Stimulated activated CD8-positive, alpha-beta memory T cell treated with anti-CD3 and anti-CD28 coated beads, Interleukin-2, amount 100 ng/mL, for 48 hours (primary cell): ENCODE data around the gene HNRNPAB.
"Not testable (repeated sequence)": the region's sequence is repeated elsewhere in the genome, so short reads cannot be mapped to it uniquely, and the experiment has no call there.

ENCODE experiments used
- DNase-seq, 2 donors: peaks; one replicate each; pipeline ENCODE4 v3.0.0-alpha.2; 2020; ENCODE audit warnings: low read depth in 2 of 2

The HNRNPAB gene

DNA sequence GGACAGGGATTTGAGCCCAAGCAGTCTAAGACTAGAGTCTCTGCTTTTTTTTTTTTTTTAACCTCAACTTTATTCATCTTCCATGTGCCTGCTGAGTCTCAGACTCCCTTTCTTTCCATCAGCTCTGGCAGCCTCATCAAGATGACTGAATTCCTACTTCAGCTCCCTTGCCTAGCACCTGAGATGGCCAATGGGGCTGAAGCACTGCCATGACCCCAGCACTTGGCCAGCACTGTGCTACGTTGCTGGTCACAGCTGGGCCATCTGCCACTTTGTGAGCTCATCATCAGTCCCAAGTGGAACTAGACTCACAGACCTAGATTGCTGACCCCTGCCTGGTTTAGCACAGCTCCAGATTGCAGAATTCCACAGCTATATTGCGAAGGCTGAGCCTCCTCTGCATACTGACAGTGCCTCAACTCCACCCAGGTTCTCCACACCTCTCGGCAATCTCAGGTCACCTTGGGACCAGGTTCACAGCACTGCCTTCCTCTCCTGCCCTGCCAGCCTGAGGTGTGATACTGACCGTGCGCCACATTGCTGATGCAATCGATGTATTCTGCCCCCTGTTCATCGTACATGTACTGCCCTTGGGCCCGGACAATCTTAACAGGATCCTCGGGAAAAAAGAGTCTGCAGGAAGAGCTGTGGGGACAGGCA lies 26.7 kb downstream of the HNRNPAB start:
- no peak for DNase-seq

DNA sequence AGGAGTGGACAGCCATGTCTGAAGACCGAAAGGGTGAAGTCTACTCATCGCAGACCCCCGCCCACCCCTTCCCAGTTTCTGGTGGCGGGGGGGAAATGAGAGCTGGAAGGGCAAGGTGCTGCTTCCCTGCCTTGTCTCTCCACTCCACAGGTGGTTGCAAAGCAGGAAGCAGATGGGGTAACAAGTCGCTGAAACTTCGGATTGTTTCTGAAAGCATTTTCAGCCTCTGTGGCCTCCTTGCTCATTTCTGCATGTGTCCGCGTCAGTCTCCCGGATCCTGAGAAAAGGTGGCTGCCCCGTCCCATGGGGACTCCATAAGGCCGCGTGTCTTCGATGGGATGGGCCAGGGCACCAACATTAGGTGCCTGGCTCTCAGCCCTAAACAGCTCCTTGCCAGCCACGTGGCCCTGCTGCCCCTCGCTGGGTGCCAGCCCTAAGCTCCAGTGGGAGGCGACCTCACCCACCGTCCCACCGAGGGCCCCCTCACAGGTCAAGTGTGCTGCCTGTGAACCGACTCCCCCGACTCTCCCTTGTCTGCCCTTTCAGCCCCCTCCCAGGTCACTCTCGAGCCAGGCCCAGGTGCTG lies 27.3 kb downstream of the HNRNPAB start:
- no peak for DNase-seq

DNA sequence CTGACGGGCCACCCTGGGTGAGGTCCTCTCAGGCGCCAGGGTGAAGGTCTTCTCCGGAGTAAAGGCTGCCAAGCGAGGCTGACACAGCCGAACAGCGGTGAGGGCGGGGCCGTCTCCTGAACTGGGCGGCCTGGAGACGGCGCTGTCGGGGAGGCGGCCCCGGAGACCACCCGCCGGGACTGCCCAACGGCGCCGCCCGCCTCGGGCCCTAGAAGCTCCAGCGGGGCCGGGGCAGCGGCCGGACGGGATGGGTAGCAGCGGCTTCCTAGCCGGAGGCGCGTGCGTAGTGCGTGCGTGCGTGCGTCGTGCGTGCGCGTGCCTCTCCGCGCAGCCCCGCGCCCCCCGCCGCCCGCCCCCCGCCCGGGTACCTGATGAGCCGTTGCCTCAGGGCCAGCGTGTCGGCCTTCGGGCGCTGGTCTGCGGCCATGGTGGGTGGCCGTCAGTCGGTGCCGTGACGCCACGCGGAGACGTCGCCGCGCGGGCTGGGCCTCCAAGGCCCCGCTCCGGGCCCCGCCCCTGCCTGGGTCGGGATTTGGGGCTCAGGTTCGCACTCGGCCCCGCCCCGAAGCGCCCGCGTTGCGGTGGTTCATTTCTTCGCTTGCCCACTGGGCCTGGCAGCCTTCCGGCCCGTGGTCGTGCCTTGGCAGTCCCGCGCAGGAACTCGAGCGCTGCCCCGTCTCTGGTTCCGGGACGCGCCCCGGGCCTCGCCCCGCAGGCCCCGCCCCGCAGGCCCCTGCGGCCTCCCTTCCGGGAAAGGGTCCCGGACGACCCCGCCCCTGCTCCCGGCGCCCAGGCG lies 28.0 kb downstream of the HNRNPAB start, which contains the start of gene PHYKPL:
PHYKPL (minus strand) TSS at position 679 of the 796 bp plus-strand sequence; CDS start at position 427, 252 bp downstream.
- DNase-seq, result peak; percentile 55 to 62

DNA sequence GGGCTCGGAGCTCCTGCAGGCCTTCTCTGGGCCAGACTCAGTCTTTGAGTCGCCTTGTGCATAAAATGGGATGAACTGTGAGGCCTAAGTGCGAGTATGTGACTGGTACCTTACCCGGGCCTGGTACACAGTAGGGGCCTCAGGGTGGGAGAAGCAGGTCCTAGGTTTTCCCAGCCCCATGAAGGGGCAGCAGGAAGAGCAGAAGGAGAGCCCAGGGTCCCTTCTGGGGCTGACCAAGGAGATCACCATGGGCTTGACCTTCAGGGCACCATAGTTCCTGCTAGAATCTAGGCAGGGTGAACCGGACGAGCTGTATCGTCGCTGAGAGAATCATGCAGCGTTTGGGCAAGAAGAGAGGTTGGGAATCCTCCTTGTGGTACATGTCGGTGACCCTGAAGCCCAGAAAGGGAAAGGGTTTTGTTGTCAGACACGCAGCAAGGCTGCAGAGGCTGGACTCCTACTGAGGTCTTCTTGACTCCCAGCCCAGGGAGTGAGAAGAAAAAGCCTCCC lies 28.6 kb downstream of the HNRNPAB start:
- no peak for DNase-seq

DNA sequence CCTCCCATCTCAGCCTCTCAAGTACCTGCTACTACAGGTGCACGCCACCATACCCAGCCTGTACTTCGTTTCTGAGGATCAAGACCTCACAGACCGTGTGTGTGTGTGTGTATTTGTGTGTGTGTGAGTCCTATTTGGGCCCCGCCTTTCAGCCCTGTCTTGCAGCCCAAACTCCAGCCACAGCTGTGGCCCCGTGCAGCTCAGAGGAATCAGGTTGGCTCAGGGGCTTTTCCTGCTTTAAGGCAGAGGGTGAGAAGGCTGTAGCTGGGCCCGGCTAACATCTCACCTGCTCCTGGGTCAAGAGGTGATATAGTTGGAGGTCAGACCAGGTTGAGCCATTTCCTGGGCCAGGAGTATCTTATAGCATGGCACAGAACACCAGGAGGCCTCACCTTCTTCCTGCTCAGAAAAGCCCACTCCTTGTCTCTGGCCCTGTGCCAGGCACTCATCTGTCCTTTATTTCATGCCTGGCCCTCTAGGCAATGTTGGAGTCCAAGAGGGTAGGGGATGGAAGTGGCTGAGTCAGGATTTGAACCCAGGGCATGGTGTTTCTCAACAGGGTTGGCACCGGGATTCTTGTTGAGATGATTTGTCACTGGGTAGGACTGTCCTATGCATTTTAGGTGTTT lies 29.9 kb downstream of the HNRNPAB start:
- DNase-seq, result no peak

DNA sequence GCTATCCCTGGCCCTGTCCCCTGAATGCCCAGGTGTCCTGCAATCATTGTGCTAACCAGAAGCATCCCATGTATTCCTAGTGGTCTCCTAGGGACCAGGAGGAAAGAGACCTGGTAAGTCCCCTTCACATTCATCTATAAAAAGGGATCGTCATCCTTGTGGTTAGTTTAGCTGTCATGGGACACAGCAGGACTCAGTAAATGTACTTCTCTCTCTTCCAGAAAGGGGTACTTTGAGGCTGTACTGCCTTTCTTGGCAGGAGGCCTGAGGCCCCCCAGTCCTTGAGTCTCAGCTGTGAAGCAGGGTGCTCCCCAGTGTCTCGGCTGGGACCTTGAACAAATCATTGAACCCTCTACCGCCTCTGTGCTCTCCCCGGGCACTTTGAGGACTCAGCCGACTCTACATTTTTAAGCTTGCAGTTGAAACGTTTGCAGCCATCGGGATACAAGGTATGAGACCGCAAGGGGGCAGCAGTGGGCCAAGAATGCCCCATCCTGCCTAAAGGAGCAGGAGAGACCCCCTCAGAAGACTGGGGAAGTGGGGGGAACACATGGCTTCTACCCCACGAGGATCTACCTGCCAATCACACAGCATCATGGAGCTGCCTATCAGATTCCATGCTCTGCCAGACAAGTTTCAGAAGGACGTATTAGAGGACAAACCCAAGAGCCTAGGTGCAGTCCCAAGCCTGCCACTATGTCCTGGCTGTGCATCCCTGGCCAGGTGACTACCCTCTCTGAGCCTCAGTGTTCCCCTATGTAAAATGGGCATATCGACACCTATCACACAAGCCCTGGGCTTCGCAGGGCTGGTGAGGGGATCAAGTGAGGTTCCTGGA lies 30.6 kb downstream of the HNRNPAB start:
- DNase-seq, result peak; percentile 74 to 77

DNA sequence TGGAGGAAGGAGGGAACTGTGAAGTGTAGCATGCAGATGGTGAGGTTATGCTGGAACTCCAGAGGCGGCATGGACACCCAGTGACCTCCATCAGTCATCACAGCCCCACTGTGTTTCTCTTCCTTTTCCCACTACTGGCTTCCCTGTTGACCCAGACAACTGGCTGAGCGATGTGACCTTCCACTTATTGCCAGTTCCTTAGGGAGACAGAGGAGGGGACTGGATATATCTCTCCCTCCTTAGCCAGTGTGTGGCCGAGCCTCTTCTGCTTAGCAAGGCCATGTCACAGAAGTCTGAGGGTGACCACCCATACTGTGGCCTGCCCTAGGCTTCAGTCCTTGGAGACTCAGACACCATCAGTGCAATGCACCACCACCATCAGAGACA lies 31.2 kb downstream of the HNRNPAB start:
- no peak for DNase-seq

DNA sequence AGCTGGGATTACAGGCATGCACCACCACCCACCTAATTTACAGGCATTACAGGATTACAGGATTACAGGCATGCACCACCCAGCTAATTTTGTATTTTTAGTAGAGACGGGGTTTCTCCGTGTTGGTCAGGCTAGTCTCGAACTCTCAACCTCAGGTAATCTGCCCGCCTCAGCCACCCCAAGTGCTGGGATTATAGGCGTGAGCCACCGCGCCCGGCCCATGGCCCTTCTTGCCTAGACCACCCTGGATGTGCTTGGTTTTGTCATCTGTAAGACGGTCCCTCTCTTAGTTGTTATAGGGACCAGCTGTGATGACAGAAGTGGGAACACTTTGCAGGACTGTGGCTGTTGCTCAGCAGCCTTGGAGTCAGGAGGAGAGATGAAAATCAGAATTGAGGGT lies 31.8 kb downstream of the HNRNPAB start:
- no peak for DNase-seq

DNA sequence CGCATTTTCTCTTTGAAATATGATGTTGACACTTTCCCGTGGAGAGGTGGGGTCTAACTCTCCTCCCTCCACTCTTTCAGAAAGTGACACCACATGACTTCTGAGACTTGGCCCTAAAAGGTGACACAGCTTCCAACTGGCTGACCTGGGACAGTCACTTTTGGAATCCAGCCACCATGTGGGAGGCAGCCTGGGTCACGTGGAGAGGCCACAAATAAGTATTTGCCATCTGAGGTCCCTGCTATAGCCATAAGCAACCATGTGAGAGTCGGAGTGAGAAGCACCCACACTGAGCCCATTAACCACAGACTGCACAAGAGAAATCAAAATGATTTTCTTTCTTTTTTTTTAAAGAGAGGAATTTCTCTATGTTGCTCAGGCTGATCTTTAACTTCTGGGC lies 32.3 kb downstream of the HNRNPAB start:
- DNase-seq, result no peak

DNA sequence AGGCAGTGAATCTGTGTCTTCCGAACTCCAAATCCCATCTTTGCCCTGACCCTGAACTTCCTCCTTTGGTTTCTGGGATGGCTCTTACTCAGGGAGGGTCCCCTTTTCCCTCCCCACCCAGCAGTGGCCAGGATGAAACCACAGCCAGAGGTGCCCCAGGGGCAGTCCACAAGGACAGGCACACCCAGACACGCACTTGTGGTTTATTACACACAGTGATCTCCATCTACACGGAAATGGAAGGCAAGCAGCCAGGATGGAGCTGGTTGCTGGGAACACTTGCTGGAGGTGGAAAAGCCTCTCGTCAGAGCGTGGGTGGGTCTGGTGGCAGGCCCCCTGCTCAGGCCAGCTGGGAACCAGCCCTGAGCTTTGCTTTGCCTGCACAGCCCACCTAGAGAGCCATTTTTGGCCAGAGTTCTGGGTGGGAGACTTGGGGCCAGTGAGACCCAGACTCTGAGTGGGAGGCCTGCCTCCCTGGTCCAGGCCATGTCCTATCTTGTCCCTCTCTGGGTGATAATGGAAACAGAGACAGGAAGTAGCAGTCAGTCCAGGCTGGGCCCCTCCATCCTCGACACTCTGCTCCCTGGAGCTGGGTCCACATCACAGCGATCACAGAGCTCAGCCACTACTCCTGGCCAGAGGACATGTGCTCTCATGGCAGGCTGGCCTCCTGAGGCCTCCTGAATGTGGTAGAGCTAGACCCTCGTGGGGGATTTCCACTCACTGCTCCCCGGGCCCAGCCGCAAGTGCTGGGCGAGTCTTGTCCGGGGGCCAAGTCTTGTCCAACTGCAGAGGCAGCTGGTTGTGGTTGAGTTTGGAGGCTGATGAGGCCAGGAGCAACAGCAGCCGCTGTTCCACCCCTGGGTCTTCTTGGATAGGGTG lies 33.3 kb downstream of the HNRNPAB start:
- no peak for DNase-seq

DNA sequence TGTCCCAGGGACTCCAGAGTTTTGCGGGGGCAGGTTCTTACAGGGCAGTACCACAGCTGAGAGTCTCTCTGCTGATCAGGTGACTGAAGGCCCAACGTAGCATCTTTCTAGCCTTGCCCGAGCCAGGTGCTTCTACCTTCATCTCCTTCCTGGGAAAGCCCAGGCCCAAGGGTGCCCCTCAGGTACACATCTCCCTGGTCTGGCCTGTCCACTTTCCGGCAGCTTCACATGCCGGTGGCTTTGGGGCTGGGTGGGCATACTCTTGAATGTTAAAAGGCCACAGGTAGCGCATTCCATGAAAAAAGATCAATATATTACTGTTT lies 33.9 kb downstream of the HNRNPAB start:
- DNase-seq, result no peak

DNA sequence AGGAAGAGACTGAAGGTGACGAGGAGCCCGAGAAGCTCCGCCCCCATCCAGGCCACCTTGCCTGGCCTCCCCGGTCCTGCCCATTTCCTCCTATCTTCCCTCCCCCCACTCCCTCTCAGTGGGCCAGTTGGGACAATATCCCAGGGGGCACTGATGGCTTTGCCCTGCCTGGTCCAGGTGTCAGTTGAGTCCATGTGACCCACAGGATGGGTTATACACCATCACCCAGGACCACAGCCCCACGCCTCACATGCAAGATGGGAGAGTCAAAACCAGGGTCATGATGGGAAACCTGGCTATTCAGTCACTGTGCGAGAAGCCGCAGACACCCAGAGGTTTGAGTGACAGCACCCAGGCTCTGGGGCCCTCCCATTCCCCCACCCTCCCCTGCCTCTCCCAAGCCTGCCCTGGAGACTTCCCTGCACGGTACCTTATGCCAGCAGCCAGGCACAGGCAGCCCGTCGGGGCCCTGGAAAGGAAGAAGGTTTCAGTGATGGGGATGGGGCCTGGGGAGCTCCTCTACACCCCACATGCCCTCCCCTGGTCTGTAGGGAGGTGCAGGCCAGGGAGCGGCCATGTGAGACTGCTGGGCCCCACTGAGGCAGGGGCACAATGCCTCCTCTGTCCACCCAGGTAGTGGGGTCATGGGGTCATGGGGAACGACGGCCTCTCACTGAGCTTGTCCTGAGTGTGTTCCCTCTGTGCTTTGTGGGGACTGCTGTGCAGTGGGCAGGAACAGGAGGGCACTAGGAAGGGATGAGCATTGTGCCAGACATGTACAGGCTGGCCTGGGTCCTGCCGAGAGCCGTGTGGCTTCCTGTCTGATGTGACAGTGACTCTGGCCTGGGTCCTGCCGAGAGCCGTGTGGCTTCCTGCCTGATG lies 34.6 kb downstream of the HNRNPAB start:
- DNase-seq, result no peak

DNA sequence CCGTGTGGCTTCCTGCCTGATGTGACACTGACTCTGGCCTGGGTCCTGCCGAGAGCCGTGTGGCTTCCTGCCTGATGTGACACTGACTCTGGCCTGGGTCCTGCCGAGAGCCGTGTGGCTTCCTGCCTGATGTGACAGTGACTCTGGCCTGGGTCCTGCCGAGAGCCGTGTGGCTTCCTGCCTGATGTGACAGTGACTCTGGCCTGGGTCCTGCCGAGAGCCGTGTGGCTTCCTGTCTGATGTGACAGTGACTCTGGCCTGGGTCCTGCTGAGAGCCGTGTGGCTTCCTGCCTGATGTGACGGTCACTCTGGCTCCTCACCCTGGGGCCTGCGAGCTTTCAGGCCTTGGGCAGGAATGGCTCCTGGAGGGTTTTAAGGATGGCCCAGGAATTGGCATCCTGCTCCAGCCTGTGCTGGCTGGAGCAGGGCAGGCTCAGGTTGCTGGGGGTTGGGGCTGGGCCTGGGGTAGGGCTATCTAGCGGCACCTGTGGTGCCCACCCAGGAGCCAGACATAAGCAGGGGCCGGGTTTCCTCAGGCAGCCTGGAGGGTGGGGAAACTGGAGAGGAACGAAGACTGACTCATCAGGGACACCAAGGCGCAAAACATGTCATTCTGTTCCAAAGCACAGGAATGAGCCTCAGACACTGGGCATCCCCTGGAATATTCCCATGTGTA lies 35.4 kb downstream of the HNRNPAB start:
- not testable (repeated sequence) for DNase-seq

DNA sequence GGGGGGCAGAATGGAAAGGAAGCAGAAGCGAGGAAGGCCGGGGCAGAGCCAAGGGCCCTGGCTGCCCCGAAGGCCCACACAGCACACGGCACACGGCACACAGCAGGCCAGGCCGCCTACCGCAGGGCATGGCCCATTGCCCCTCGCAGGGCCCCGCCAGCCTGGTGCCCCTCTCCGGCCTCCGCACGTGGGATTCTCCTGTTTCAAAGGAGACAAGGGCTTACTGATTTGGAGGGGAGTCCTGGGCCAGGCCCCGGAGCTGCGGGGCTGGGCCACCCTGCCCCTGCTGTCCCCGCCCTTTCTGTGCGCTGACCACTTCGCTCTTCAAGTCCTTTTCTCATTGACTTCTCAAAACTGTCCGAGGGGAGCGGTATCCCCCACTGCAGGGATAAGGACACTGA lies 36.0 kb downstream of the HNRNPAB start:
- no peak for DNase-seq

DNA sequence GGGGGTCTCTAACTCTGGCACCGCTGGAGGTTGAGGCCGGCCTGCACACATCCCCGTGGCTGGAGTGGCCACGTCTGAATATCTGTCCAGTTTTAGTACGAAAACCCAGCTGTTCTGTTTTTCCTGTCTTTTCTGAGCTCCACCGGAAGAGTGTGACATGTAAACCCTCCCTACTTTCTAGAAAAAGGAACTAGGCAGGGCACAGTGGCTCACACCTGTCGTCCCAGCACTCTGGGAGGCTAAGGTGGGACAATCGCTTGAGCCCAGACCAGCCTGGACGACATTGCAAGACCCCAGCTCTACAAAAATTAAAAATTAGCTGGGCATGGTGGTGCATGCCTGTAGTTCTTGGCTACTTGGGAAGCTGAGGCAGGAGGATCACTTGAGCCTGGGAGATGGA lies 36.4 kb downstream of the HNRNPAB start:
- DNase-seq, result no peak

DNA sequence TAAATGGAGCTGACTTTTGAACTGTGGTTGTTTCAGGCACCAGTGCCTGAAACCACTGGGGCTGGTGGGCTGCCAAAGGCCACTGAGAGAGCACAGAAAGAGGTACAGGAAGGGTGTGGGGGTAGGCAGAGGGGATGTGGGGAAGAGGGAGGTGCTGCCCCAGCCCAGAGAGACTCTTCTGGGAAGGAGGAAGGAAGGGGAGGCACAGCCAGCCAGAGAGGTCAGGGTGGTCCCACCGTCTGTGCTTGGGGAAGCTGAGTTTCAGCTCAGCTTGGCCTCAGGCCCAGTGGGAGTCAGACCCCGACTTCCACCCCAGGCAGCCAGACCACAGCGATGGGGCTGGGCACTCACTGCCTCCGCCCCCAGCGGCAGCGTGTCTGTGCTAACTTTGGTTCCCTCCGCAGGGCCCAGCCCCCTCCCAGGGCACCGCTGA lies 36.9 kb downstream of the HNRNPAB start:
- no peak for DNase-seq

DNA sequence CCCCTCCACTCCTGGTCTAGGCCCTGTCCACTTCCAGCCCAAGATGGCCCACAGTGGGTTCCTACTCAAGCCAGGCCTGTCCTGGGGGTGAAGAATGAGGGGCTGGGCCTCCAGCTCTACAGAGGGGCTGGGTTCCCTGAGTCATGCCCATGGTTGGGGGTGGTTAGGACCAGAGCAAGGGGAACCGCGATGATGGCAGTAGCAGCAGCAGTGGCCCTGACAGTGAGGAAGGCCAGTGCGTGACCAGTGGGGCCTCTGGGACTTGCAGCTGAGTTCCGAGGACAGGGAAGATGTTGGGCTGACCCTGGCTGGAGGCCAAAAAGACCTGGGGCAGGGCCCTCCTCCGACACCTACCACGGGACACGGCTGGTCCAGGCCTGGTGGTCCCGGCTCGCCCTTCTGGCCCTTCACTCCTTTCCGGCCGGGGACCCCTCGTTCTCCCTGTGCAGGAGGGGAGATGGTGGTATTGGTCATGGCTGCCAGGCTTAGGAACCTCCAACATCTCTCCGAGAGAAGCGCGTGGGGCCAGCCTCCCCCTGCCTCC lies 37.4 kb downstream of the HNRNPAB start:
- no peak for DNase-seq

DNA sequence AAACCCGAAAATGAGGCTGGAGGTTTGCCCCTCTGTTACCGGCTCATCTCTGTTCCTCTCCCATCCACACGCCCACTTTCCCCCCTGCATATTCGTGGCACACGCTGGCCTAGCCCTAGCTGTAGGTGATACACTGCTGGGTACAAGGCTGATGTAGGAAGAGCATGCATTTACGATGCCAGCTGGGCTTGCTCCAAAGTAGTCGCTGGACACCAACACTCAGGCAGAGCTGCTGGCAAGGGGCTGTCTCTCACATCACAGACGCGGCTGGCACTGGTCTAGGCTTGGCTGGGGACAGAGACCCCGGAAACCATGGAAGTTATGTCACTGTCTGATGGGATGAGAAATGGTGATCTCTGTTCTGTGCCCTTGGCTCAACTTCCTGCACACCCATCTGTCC lies 38.1 kb downstream of the HNRNPAB start:
- DNase-seq, result no peak

DNA sequence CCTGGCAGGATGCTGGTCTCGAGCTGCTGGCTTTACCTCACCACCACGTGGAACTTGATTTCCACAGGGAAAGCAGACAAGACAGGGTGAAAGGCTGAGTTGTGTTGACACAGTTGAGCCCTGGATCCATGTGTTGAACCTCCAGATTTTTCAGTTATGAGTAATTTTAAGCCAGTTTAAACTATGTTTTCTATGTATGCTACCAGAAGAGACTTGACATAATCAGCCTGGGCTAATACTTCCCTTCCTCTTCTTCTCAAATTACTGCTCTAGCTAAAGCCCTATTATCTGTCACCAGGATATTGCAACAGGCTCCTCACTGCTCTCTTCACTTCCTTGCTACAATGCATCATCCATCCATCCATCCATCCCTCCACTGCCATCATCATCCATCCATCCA lies 40.2 kb downstream of the HNRNPAB start:
- no peak for DNase-seq
